ENCODE results near the gene FTO.

FTO gene

GRCh38 chr16:53784291-53784690 is 80.3 kb downstream of the FTO start:
- DNase-seq (ENCODE audit: low spot score): no peak

GRCh38 chr16:53785044-53785443 is 81.1 kb downstream of the FTO start:
- DNase-seq (ENCODE audit: low spot score): no peak

GRCh38 chr16:53785916-53786315 is 82.0 kb downstream of the FTO start:
- DNase-seq (ENCODE audit: low spot score): no peak

GRCh38 chr16:53787423-53787822 is 83.5 kb downstream of the FTO start:
- DNase-seq (ENCODE audit: low spot score): no peak

GRCh38 chr16:53789137-53789536 is 85.2 kb downstream of the FTO start:
- no peak for DNase-seq (ENCODE audit: low spot score)

- no peak for DNase-seq (ENCODE audit: low spot score)
Observed at GRCh38 chr16:53792161-53792951, 88.4 kb downstream of the FTO start.

GRCh38 chr16:53803451-53803850 is 99.5 kb downstream of the FTO start:
- DNase-seq (ENCODE audit: low spot score): no peak

GRCh38 chr16:53803998-53804397 is 100.0 kb downstream of the FTO start:
- no peak for DNase-seq (ENCODE audit: low spot score)

GRCh38 chr16:53804467-53804866 is 100.5 kb downstream of the FTO start:
- DNase-seq (ENCODE audit: low spot score): no peak

GRCh38 chr16:53805113-53805512 is 101.2 kb downstream of the FTO start:
- DNase-seq (ENCODE audit: low spot score): no peak

- DNase-seq (ENCODE audit: low spot score): no peak
Observed at GRCh38 chr16:53805752-53806151, 101.8 kb downstream of the FTO start.

- DNase-seq (ENCODE audit: low spot score): no peak
Observed at GRCh38 chr16:53809088-53809932, 105.4 kb downstream of the FTO start.

GRCh38 chr16:53812914-53813313 is 109.0 kb downstream of the FTO start:
- DNase-seq (ENCODE audit: low spot score): no peak

- no peak for DNase-seq (ENCODE audit: low spot score)
Observed at GRCh38 chr16:53814801-53815200, 110.8 kb downstream of the FTO start.

GRCh38 chr16:53816211-53816836 is 112.4 kb downstream of the FTO start:
- no peak for DNase-seq (ENCODE audit: low spot score)

GRCh38 chr16:53817117-53817755 is 113.3 kb downstream of the FTO start:
- DNase-seq (ENCODE audit: low spot score): no peak

- DNase-seq (ENCODE audit: low spot score): no peak
Observed at GRCh38 chr16:53817812-53818550, 114.0 kb downstream of the FTO start.

- no peak for DNase-seq (ENCODE audit: low spot score)
Observed at GRCh38 chr16:53821487-53821886, 117.5 kb downstream of the FTO start.

GRCh38 chr16:53821957-53822625 is 118.1 kb downstream of the FTO start:
- no peak for DNase-seq (ENCODE audit: low spot score)

GRCh38 chr16:53822936-53823529 is 119.1 kb downstream of the FTO start:
- DNase-seq (ENCODE audit: low spot score): no peak

- DNase-seq (ENCODE audit: low spot score): no peak
Observed at GRCh38 chr16:53826658-53827057, 122.7 kb downstream of the FTO start.
